GM21825 (cell line): ENCODE results near the gene SMPDL3A.
A peak's percentile ranks its signal among the peaks of the same experiment; 100 is the strongest.

ENCODE experiments used
- ATAC-seq: cut with Tn5 transposase; IDR thresholded peaks from one replicate; pipeline ENCODE4 v1.9.1; 2021; ENCODE audit warnings: mild to moderate bottlenecking, moderate library complexity; ENCODE audit not compliant: unreplicated experiment

The SMPDL3A gene

GRCh38 chr6:122775975-122776374 is 13.1 kb upstream of the SMPDL3A start:
- ATAC-seq = no peak

GRCh38 chr6:122778302-122778701 is 10.8 kb upstream of the SMPDL3A start:
- ATAC-seq = no peak

- no peak for ATAC-seq
Measured at GRCh38 chr6:122778985-122779661, 9.9 kb upstream of the SMPDL3A start.

GRCh38 chr6:122779667-122780066 is 9.4 kb upstream of the SMPDL3A start, which contains the start of gene FABP7:
Gene FABP7, plus strand, starts transcription at chr6:122779716. Its CDS starts 79 bp downstream, at chr6:122779795.
- ATAC-seq = no peak

GRCh38 chr6:122780114-122780513 is 8.9 kb upstream of the SMPDL3A start:
- no peak for ATAC-seq

GRCh38 chr6:122781716-122782115 is 7.3 kb upstream of the SMPDL3A start:
- ATAC-seq = no peak

- no peak for ATAC-seq
Measured at GRCh38 chr6:122783401-122783800, 5.7 kb upstream of the SMPDL3A start.

- no peak for ATAC-seq
Measured at GRCh38 chr6:122785891-122786290, 3.2 kb upstream of the SMPDL3A start.

- ATAC-seq = no peak
Measured at GRCh38 chr6:122787721-122788120, 1.3 kb upstream of the SMPDL3A start.

GRCh38 chr6:122788208-122788607 is 850 bp upstream of the SMPDL3A start:
- ATAC-seq = no peak

GRCh38 chr6:122788663-122789181 is 336 bp upstream of the SMPDL3A start:
- ATAC-seq = no peak

GRCh38 chr6:122790028-122790422 is 967 bp downstream of the SMPDL3A start:
- no peak for ATAC-seq

GRCh38 chr6:122790423-122791309 is 1.6 kb downstream of the SMPDL3A start:
- ATAC-seq = no peak

GRCh38 chr6:122791310-122791679 is 2.2 kb downstream of the SMPDL3A start:
- ATAC-seq = no peak

- ATAC-seq = no peak
Measured at GRCh38 chr6:122792766-122793165, 3.7 kb downstream of the SMPDL3A start.

- no peak for ATAC-seq
Measured at GRCh38 chr6:122797537-122797936, 8.5 kb downstream of the SMPDL3A start.

GRCh38 chr6:122798099-122798641 is 9.1 kb downstream of the SMPDL3A start:
- peak; percentile 75 for ATAC-seq

GRCh38 chr6:122799140-122799745 is 10.2 kb downstream of the SMPDL3A start:
- no peak for ATAC-seq

- no peak for ATAC-seq
Measured at GRCh38 chr6:122799916-122800686, 11.0 kb downstream of the SMPDL3A start.

GRCh38 chr6:122800906-122801305 is 11.8 kb downstream of the SMPDL3A start:
- ATAC-seq = no peak
